Neuronal stem cell (in vitro differentiated cells): ENCODE results near the gene PET100.

Experiments
- DNase-seq: peaks from one replicate; pipeline ENCODE4 v3.0.0-alpha.2; 2013; ENCODE audit warnings: low spot score
- H2AFZ ChIP-seq: one replicate; pipeline ENCODE4 v1.6.1; 2013; ENCODE audit warnings: mild to moderate bottlenecking, low read length, inconsistent platforms
- H2AK5ac ChIP-seq: 2 replicates; pipeline ENCODE4 v1.6.1; 2013; ENCODE audit warnings: low read depth, mild to moderate bottlenecking, inconsistent platforms, low read length, moderate library complexity, mixed read lengths
- H2BK120ac ChIP-seq: 2 replicates; pipeline ENCODE4 v1.6.1; 2013; ENCODE audit warnings: low read depth, mild to moderate bottlenecking, inconsistent platforms, low read length, moderate library complexity, mixed read lengths
- H2BK12ac ChIP-seq: one replicate; pipeline ENCODE4 v1.6.1; 2013; ENCODE audit warnings: low read length, inconsistent platforms
- H2BK15ac ChIP-seq: 2 replicates; pipeline ENCODE4 v1.6.1; 2013; ENCODE audit warnings: mild to moderate bottlenecking, low read length, inconsistent platforms, mixed read lengths
- H2BK5ac ChIP-seq: one replicate; pipeline ENCODE4 v1.6.1; 2013; ENCODE audit warnings: inconsistent platforms, mild to moderate bottlenecking, low read length, moderate library complexity
- H3K14ac ChIP-seq: one replicate; pipeline ENCODE4 v1.6.1; 2013; ENCODE audit warnings: low read length, inconsistent platforms
- H3K18ac ChIP-seq: 2 replicates; pipeline ENCODE4 v1.6.1; 2013; ENCODE audit warnings: low read length, inconsistent platforms
- H3K23ac ChIP-seq: 2 replicates; pipeline ENCODE4 v1.6.1; 2013; ENCODE audit warnings: low read depth, mild to moderate bottlenecking, mixed read lengths, low read length, inconsistent platforms; ENCODE audit not compliant: poor library complexity
- H3K27ac ChIP-seq: replicated peaks from 3 replicates; pipeline ENCODE4 v1.5.1; 2013; ENCODE audit warnings: low read length, inconsistent platforms
- H3K27me3 ChIP-seq, 3 experiments: 2 replicates each; pipeline ENCODE4 v1.6.1; 2013; ENCODE audit warnings: low read length in 3 of 3, mild to moderate bottlenecking in 2 of 3, inconsistent platforms in 1 of 3, low read depth in 1 of 3, mixed read lengths in 1 of 3, moderate library complexity in 1 of 3; ENCODE audit not compliant: control insufficient read depth in 3 of 3, insufficient read depth in 3 of 3
- H3K36me3 ChIP-seq, 2 donors: replicated peaks in 1 of 2; 2 replicates each; pipeline ENCODE4 v1.6.1; 2013; ENCODE audit warnings: low read length in 2 of 2; ENCODE audit not compliant: control insufficient read depth in 2 of 2, insufficient read depth in 2 of 2
- H3K4ac ChIP-seq: 2 replicates; pipeline ENCODE4 v1.6.1; 2013; ENCODE audit warnings: inconsistent platforms, mild to moderate bottlenecking, low read length, moderate library complexity
- H3K4me1 ChIP-seq, 2 donors: 1 replicate in 1 of 2; 2 replicates in 1 of 2; pipeline ENCODE4 v1.6.1; 2013; ENCODE audit warnings: low read length in 2 of 2, low read depth in 1 of 2; ENCODE audit not compliant: control insufficient read depth in 2 of 2, insufficient read depth in 1 of 2
- H3K4me2 ChIP-seq: one replicate; pipeline ENCODE4 v1.6.1; 2013; ENCODE audit warnings: mild to moderate bottlenecking, low read length, inconsistent platforms; ENCODE audit not compliant: insufficient read depth, poor library complexity, severe bottlenecking
- H3K4me3 ChIP-seq, 2 donors: 2 replicates each; pipeline ENCODE4 v1.5.1; 2013; ENCODE audit warnings: low read length in 2 of 2, mild to moderate bottlenecking in 2 of 2, inconsistent platforms in 1 of 2, moderate library complexity in 1 of 2
- H3K79me1 ChIP-seq: one replicate; pipeline ENCODE4 v1.6.1; 2013; ENCODE audit warnings: low read depth, mild to moderate bottlenecking, inconsistent platforms, low read length, moderate library complexity
- H3K9ac ChIP-seq: one replicate; pipeline ENCODE4 v1.6.1; 2013; ENCODE audit warnings: mild to moderate bottlenecking, low read depth, low read length, inconsistent platforms; ENCODE audit not compliant: poor library complexity
- H3K9me3 ChIP-seq, 2 donors: replicated peaks in 1 of 2; 2 replicates each; pipeline versions ENCODE3 to v1.6.1; 2013; ENCODE audit warnings: low read length in 2 of 2, mild to moderate bottlenecking in 2 of 2, inconsistent platforms in 1 of 2, low read depth in 1 of 2, mixed read lengths in 1 of 2, moderate library complexity in 1 of 2; ENCODE audit not compliant: control insufficient read depth in 2 of 2, insufficient read depth in 1 of 2
- H4K8ac ChIP-seq: one replicate; pipeline ENCODE4 v1.6.1; 2013; ENCODE audit warnings: low read depth, mild to moderate bottlenecking, inconsistent platforms, low read length, moderate library complexity
- H4K91ac ChIP-seq: one replicate; pipeline ENCODE4 v1.6.1; 2013; ENCODE audit warnings: low read length, low read depth, mild to moderate bottlenecking, inconsistent platforms; ENCODE audit not compliant: poor library complexity
- WGBS, 2 donors: extraction: QIAGEN DNeasy Blood & Tissue Kit; methylation state at CpG; one replicate each; pipeline ENCODE4 v1.1.7; 2013; ENCODE audit warnings: missing lambda C conversion rate in 2 of 2, mixed read lengths in 1 of 2; ENCODE audit not compliant: insufficient read length in 2 of 2, insufficient replicate concordance in 1 of 2; ENCODE audit errors: extremely low coverage in 2 of 2; 5-methylcytosine and 5-hydroxymethylcytosine counted together

The PET100 gene

DNA sequence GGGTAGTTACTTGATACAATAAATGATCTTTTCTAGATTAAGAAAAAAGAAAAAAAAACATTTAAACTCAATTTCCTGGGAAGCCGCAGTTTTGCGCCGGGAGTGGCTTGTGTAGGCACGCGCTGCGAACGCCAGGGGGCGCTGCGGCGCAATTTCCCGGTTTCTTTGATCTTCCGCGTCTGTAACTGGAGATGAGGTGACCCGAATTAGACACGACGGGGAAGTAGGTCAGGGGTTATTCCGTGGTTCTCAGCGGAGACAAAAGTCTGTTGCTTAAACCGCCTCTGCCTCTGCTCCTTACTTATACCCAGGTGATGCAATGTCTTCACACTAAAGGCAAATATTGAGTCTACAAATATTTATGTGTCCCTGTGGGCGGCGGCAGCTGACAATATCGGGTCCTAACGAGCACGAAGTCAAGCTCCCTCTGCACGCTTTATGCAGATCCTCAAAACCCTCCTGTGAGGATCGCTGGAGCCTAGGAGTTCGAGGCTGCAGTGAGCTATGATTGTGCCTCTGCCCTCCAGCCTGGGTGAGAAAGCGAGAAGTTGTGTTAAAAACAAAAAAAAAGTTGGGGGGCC, 22.6 kb downstream of the PET100 start:
- H3K36me3 ChIP-seq, result no peaks in the 10 kb centered on the region
- H3K4me3 ChIP-seq, result peak overlapping the region in 1 of 2 donors; percentile 61
- H3K9me3 ChIP-seq, result no peaks in the 10 kb centered on the region
- peaks cover 0 to 16% (median 5%) of the 10 kb centered on the region in 3 experiments for H3K27me3 ChIP-seq
- no peaks in the 10 kb centered on the region for H3K79me1 ChIP-seq
- no peak overlapping the region for H4K8ac ChIP-seq
- no peak overlapping the region for H2BK12ac ChIP-seq
- no peak overlapping the region for H2BK15ac ChIP-seq
- H3K9ac ChIP-seq, result no peak overlapping the region
- H4K91ac ChIP-seq, result no peak overlapping the region
- no peak overlapping the region for H3K14ac ChIP-seq
- H3K4me1 ChIP-seq, result peaks cover 2 to 3% of the 10 kb centered on the region in 2 donors
- no peak overlapping the region for H2AK5ac ChIP-seq
- H3K4me2 ChIP-seq, result peak overlapping the region; percentile 60
- no peak overlapping the region for H3K23ac ChIP-seq
- H3K27ac ChIP-seq, result peak overlapping the region; percentile 64
- peak; percentile 92 for DNase-seq
- H2BK120ac ChIP-seq, result no peak overlapping the region
- peak overlapping the region; percentile 78 for H3K18ac ChIP-seq
- no CpG with 5 or more reads among the region's 28 CpGs for WGBS, 2 donors
- H2AFZ ChIP-seq, result peak overlapping the region; percentile 51
- H3K4ac ChIP-seq, result no peak overlapping the region
- no peak overlapping the region for H2BK5ac ChIP-seq

DNA sequence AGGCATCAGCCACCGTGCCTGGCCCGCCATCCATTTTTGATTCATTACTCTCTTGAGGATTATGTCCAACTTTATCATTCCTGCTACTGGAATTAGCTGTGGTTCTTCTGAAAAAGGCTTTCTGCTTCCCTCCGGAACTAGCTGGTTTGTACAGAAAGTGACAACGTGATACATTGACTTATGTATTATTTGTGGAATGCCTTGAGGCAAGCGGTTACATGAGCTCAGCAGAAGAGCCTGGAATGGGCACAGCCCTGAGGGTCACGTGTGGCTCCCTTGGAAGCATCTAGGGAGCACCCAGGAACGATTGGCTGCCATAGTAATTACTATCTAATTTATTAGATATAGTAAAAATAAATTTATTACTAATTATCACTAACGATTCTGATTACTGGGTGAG, 24.8 kb downstream of the PET100 start:
- H4K8ac ChIP-seq, result peak overlapping the region; percentile 65
- no peak overlapping the region for H2AK5ac ChIP-seq
- no peaks in the 10 kb centered on the region for H3K79me1 ChIP-seq
- H3K27me3 ChIP-seq, result peaks cover 0 to 16% (median 5%) of the 10 kb centered on the region in 3 experiments
- no peak overlapping the region for H4K91ac ChIP-seq
- H3K4me1 ChIP-seq, result peaks cover 3 to 4% of the 10 kb centered on the region in 2 donors
- WGBS, 2 donors, result no CpG with 5 or more reads among the region's 8 CpGs
- H2BK120ac ChIP-seq, result no peak overlapping the region
- no peak overlapping the region for H3K23ac ChIP-seq
- no peak overlapping the region for H3K27ac ChIP-seq
- no peaks in the 10 kb centered on the region for H3K9me3 ChIP-seq
- H3K4me3 ChIP-seq, result no peak overlapping the region
- H2BK5ac ChIP-seq, result no peak overlapping the region
- H3K9ac ChIP-seq, result no peak overlapping the region
- no peak overlapping the region for H2AFZ ChIP-seq
- H2BK12ac ChIP-seq, result peak overlapping the region; percentile 22
- no peak overlapping the region for H3K4ac ChIP-seq
- H3K36me3 ChIP-seq, result no peaks in the 10 kb centered on the region
- H3K18ac ChIP-seq, result no peak overlapping the region
- no peak overlapping the region for H3K4me2 ChIP-seq
- H3K14ac ChIP-seq, result no peak overlapping the region
- no peak for DNase-seq
- no peak overlapping the region for H2BK15ac ChIP-seq

- no peak overlapping the region for H3K4me3 ChIP-seq
- WGBS, 2 donors, result no CpG with 5 or more reads among the region's 8 CpGs
Measured at GRCh38 chr19:7655581-7655980, 26.0 kb downstream of the PET100 start.

DNA sequence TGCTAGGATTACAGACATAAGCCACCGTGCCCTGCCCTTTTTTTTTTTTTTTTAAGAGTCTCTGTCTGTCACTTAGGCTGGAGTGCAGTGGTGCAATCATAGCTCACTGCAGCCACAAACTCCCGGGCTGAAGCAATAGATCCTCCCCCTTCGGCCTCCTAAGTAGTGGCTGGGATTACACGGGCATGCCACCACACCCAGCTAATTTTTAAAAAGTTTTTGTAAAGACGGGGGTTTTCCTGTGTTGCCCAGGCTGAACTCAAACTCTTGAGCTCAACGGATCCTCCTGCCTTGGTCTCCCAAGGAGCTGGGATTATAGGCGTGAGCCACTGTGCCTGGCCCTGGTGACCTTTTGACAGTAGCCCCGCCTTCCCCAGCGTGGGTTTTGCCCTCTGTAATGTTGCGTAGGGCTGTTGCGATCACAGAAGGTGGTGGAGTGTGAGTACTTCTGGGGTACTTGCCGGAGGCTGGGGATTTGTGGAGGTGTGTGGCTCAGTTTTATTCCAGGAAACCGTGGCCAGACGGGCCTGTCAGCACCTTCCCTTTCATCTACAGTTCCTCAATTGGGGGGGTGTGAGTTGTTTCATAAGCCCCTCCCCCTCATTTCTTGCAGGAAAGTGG, 27.6 kb downstream of the PET100 start:
- DNase-seq, result no peak
- H3K14ac ChIP-seq, result no peak overlapping the region

More at GRCh38 chr19:7655581-7655980, 26.0 kb downstream of the PET100 start:
- H3K14ac ChIP-seq, result no peak overlapping the region
- no peak overlapping the region for H4K91ac ChIP-seq
- H2AK5ac ChIP-seq, result no peak overlapping the region
- no peak overlapping the region for H3K18ac ChIP-seq
- H3K4me1 ChIP-seq, result peaks cover 3 to 4% of the 10 kb centered on the region in 2 donors
- no peak overlapping the region for H3K4me2 ChIP-seq
- H3K36me3 ChIP-seq, result no peaks in the 10 kb centered on the region
- H3K4ac ChIP-seq, result no peak overlapping the region
- H2BK12ac ChIP-seq, result no peak overlapping the region
- H3K9ac ChIP-seq, result no peak overlapping the region
- no peak overlapping the region for H2BK120ac ChIP-seq
- H3K27ac ChIP-seq, result no peak overlapping the region
- H4K8ac ChIP-seq, result no peak overlapping the region
- no peaks in the 10 kb centered on the region for H3K79me1 ChIP-seq
- peak overlapping the region; percentile 64 for H2BK15ac ChIP-seq
- no peaks in the 10 kb centered on the region for H3K9me3 ChIP-seq
- H3K23ac ChIP-seq, result no peak overlapping the region
- H2BK5ac ChIP-seq, result no peak overlapping the region
- peaks cover 0 to 12% (median 5%) of the 10 kb centered on the region in 3 experiments for H3K27me3 ChIP-seq
- H2AFZ ChIP-seq, result no peak overlapping the region
- DNase-seq, result no peak

More for the DNA sequence above, 27.6 kb downstream of the PET100 start:
- Histone ChIP-seq H2AFZ (peak overlapping the region; percentile 61), H4K91ac (no peak overlapping the region), H3K36me3 (no peaks in the 10 kb centered on the region), H2AK5ac (no peak overlapping the region), H2BK120ac (no peak overlapping the region), H2BK15ac (no peak overlapping the region), H3K9ac (no peak overlapping the region), H3K27ac (no peak overlapping the region), H3K4me2 (no peak overlapping the region), H3K79me1 (peaks cover 1% of the 10 kb centered on the region), H4K8ac (no peak overlapping the region), H3K4me1 (peaks cover 1 to 4% of the 10 kb centered on the region in 2 donors), H2BK5ac (no peak overlapping the region), H3K4me3 (no peak overlapping the region), H3K23ac (no peak overlapping the region), H2BK12ac (no peak overlapping the region), H3K27me3 (peaks cover 0 to 4% (median 0%) of the 10 kb centered on the region in 3 experiments), H3K4ac (no peak overlapping the region), H3K9me3 (no peaks in the 10 kb centered on the region), H3K18ac (no peak overlapping the region)
- no CpG with 5 or more reads among the region's 14 CpGs for WGBS, 2 donors
